ENCODE results near the gene GCFC2.

Gene GCFC2

GRCh38 chr2:75710220-75710576 is 517 bp downstream of the GCFC2 start:
- DNase-seq (ENCODE audit: low read depth in 1 of 2, low spot score in 1 of 2), result no peak
- Histone ChIP-seq H3K27ac (replicated peaks) (peak overlapping the region; percentile 77), H3K4me3 (replicated peaks; ENCODE audit: insufficient read depth, low read length) (peak overlapping the region; percentile 57), H3K27me3 (ENCODE audit: insufficient read depth, poor library complexity, severe bottlenecking) (no peaks in the 10 kb centered on the region)
- TF ChIP-seq REST (IDR thresholded peaks at IDR 0.05; ENCODE audit: insufficient replicate concordance, low read depth) (no peak), POLR2AphosphoS5 (IDR thresholded peaks at IDR 0.05; ENCODE audit: low read depth) (no peak), SPI1 (IDR thresholded peaks at IDR 0.05; ENCODE audit: borderline replicate concordance, low read depth) (no peak), GABPA (IDR thresholded peaks at IDR 0.05; ENCODE audit: low read depth) (no peak), CTCF (IDR thresholded peaks at IDR 0.05; ENCODE audit: insufficient read depth, low read length) (no peak)

- 0 out of 2 replicates have a peak overlapping the region, but pooled peaks have one; percentile 6 for H3K4me3 ChIP-seq (replicated peaks; ENCODE audit: insufficient read depth, low read length)
- no peaks in the 10 kb centered on the region for H3K27me3 ChIP-seq (ENCODE audit: insufficient read depth, poor library complexity, severe bottlenecking)
- no peak for DNase-seq (ENCODE audit: low read depth in 1 of 2, low spot score in 1 of 2)
- TF ChIP-seq CTCF (IDR thresholded peaks at IDR 0.05; ENCODE audit: insufficient read depth, low read length), result no peak
- TF ChIP-seq POLR2AphosphoS5 (IDR thresholded peaks at IDR 0.05; ENCODE audit: low read depth), result no peak
- no peak for TF ChIP-seq SPI1 (IDR thresholded peaks at IDR 0.05; ENCODE audit: borderline replicate concordance, low read depth)
- no peak for TF ChIP-seq GABPA (IDR thresholded peaks at IDR 0.05; ENCODE audit: low read depth)
- no peak for TF ChIP-seq REST (IDR thresholded peaks at IDR 0.05; ENCODE audit: insufficient replicate concordance, low read depth)
- no peak overlapping the region for H3K27ac ChIP-seq (replicated peaks)
Observed at GRCh38 chr2:75709297-75709696, 1.4 kb downstream of the GCFC2 start.

GRCh38 chr2:75707901-75708300 is 2.8 kb downstream of the GCFC2 start:
- Histone ChIP-seq H3K4me3 (replicated peaks; ENCODE audit: insufficient read depth, low read length) (no peak overlapping the region), H3K27me3 (ENCODE audit: insufficient read depth, poor library complexity, severe bottlenecking) (no peaks in the 10 kb centered on the region)

GRCh38 chr2:75705921-75706320 is 4.8 kb downstream of the GCFC2 start:
- H3K4me3 ChIP-seq (replicated peaks; ENCODE audit: insufficient read depth, low read length), result no peak overlapping the region
- TF ChIP-seq SPI1 (IDR thresholded peaks at IDR 0.05; ENCODE audit: borderline replicate concordance, low read depth) (no peak), CTCF (IDR thresholded peaks at IDR 0.05; ENCODE audit: insufficient read depth, low read length) (no peak), REST (IDR thresholded peaks at IDR 0.05; ENCODE audit: insufficient replicate concordance, low read depth) (no peak), POLR2AphosphoS5 (IDR thresholded peaks at IDR 0.05; ENCODE audit: low read depth) (no peak), GABPA (IDR thresholded peaks at IDR 0.05; ENCODE audit: low read depth) (no peak)
- no peak for DNase-seq (ENCODE audit: low read depth in 1 of 2, low spot score in 1 of 2)
- H3K27ac ChIP-seq (replicated peaks), result no peak overlapping the region
- H3K27me3 ChIP-seq (ENCODE audit: insufficient read depth, poor library complexity, severe bottlenecking), result no peaks in the 10 kb centered on the region

More at GRCh38 chr2:75707901-75708300, 2.8 kb downstream of the GCFC2 start:
- no peak for TF ChIP-seq SPI1 (IDR thresholded peaks at IDR 0.05; ENCODE audit: borderline replicate concordance, low read depth)
- no peak overlapping the region for H3K27ac ChIP-seq (replicated peaks)
- DNase-seq (ENCODE audit: low read depth in 1 of 2, low spot score in 1 of 2), result no peak
